Nucleus accumbens (tissue), 56 donors: ENCODE data around the gene PTPRE.

ENCODE experiments used
- DNase-seq, 56 donors: peaks; one replicate each; lab custom pipeline; 2025; lab: John Stamatoyannopoulos, UW

PTPRE gene

GRCh38 chr10:128053356-128053755 lies 146.5 kb downstream of the PTPRE start:
- no peak for DNase-seq

DNA sequence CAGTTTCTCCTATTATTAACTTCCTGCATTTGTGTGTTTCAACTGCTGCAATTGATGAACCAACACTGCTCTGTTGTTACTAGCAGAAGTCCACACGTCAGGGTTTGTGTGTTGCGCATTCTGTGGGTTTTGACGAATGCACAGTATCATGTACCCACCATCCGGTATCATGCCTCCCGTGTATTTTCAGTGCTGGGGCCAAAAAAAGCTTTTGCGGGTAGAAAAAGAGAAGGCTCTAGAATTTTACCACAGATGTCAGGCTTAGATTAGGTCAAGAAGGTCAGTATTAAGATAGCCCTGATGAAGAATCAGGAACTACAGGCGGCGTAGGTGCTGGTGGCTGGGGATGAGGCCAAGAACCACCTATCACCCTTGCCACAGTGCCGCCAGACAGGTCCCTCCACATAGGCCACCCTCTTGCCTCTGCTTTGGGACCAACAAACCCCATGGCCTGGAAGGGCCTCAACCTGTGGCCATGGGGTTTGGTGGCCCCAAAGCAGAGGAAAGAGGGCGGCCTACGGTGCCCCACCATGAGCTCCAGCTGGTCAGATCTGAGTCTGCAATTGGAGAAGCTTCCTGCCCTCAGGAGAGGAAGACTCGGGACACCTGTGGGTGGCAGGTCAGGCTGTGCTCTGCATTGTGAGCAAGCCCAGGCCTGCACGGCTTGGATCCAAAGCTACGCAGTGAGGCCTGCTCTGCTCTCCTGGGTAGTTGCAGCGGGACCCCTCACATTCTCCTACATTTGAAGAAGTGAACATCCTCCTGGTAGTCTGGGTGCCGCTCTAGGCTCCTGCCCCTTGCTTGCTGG lies 147.5 kb downstream of the PTPRE start:
- no peak for DNase-seq

GRCh38 chr10:128055061-128055868 lies 148.4 kb downstream of the PTPRE start:
- no peak for DNase-seq

- no peak for DNase-seq
Observed at GRCh38 chr10:128056303-128057050, 149.6 kb downstream of the PTPRE start.

DNA sequence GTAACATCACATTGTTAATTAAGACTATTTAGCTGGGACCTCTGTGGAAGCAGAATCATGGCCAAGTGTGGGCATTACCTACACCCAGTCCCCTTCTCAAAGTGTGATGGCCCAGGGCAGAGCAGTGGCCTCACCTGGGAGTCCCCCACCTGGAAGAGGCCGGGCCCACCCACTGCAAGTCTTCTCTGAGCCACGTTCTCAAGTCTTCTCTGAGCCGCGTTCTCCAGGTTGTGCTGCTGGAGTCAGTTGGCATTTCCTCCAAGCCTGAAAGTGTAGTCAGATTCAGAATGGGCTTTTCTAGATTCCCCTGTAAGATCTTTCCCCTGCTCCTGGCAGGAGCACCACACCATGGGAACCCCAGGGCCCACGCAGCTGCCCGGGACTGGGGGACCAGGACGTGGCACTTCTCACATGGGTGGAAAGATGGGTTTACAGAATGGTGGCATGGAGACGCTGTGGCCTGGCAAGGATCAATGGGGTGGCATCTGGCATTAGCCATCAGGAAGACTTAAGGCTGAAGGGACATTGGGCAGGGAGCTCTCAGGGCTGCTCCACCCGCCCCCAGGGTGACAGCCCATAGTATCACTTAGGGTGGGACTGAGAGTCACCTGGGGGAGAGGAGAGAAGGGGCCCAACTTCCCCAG lies 151.3 kb downstream of the PTPRE start:
- no peak for DNase-seq

DNA sequence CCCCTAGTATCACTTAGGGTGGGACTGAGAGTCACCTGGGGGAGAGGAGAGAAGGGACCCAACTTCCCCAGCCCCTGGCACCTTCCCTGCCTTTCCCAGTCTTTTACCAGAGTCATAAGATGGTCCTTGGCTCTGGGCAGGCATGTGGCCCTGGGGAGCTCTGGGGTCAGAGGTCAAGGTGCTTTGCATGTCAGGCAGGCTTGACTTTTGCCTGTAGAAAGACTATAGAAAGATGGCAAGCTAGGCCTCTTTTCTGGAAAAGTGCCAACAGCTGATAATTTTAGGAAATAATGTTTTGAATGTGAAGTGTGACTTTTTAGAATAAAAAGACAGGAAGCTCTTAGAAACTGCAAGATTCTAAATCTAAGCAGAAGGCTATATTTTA lies 151.8 kb downstream of the PTPRE start:
- DNase-seq = no peak

DNA sequence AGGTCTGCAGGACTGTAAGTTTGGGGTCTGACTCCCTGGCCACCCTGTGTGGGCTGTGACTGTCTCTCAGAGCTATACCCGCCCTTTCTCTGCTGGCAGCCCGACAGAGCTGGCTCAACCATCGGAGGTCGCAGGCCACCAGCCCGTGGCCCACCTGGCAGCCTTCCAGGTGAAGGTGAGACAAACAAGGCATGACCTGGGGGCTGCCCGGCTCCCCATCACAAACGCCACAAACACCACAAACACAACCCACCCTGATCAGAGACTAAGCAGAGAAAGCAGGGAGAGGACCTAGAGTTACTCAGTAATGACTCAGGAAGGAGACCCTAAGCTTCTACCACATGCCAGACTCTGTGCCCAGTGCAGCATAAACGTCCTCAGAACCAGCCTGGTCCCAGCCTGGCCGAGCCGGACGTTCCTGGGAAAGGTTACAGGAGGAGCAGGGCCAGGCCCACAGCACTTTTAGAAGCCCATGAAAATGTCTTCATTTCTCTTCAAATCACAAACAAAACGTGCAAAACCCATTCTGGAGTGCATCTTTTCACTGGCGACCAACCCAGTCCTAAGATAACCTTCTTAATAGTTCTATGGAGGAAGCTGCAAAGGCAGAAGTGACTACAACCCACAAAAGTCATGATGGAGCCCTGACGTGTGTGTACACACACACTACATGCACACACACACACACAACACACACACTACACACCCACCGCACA lies 152.5 kb downstream of the PTPRE start:
- DNase-seq = no peak

DNA sequence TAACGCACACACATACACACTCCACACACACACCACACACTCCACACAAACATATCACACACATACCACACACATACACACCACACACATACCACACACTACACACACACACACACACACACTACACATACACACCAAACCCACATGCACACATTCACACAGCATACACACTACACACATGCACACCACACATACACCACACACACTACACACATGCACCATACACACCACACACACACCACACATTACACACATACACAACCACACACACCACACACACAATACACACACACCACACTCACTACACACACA lies 153.0 kb downstream of the PTPRE start:
- DNase-seq = no peak

DNA sequence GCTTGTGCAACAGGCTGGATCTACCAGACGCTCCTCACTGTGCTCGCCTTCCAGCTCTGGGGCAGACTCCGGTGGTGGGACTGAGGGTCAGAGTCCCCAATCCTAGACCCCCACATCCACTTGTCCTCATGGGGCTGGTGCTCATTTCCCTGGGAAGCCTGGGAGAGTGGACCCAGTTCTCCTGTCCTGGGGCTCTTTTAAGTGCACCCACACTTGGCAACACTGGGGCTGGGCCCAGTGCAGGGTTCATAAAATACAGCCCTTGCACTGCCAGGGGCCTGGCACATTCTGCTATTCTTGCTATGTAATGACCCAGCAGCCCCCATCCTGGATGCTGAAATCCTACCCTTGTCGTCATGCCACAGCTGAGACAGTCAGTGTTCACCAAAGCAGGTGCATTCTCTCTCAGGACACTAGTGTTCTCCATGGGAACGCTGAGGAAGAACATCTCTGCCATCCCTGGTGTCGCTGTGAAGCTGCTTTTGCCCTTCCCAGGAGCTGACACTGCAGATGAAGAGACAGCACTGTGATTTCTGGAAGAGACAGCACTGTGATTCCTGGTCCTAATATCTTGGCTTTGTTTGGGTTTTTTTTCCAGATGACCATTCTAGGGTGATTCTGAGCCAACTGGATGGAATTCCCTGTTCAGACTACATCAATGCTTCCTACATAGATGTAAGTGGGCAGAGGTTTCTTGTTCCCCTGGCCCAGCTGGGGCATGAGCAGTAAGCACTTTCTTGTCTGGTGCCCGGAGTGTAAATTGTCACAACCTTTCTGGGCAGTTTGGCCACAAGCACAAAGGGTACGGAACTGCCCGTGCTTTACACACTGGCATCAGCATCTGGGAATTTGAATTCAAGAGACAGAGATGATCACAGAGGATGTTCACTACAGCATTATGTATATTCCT lies 153.7 kb downstream of the PTPRE start:
- DNase-seq = peak in 15 of 56 donors; percentile 10 to 52 (median 27)

- no peak for DNase-seq
Observed at GRCh38 chr10:128061306-128062300, 154.7 kb downstream of the PTPRE start.

GRCh38 chr10:128062331-128062880 lies 155.5 kb downstream of the PTPRE start:
- DNase-seq = no peak

GRCh38 chr10:128062881-128063563 lies 156.1 kb downstream of the PTPRE start:
- DNase-seq = peak in 3 of 56 donors; percentile 7 to 28 (median 14)

GRCh38 chr10:128063736-128064107 lies 156.8 kb downstream of the PTPRE start:
- peak in 1 of 56 donors; percentile 20 for DNase-seq

DNA sequence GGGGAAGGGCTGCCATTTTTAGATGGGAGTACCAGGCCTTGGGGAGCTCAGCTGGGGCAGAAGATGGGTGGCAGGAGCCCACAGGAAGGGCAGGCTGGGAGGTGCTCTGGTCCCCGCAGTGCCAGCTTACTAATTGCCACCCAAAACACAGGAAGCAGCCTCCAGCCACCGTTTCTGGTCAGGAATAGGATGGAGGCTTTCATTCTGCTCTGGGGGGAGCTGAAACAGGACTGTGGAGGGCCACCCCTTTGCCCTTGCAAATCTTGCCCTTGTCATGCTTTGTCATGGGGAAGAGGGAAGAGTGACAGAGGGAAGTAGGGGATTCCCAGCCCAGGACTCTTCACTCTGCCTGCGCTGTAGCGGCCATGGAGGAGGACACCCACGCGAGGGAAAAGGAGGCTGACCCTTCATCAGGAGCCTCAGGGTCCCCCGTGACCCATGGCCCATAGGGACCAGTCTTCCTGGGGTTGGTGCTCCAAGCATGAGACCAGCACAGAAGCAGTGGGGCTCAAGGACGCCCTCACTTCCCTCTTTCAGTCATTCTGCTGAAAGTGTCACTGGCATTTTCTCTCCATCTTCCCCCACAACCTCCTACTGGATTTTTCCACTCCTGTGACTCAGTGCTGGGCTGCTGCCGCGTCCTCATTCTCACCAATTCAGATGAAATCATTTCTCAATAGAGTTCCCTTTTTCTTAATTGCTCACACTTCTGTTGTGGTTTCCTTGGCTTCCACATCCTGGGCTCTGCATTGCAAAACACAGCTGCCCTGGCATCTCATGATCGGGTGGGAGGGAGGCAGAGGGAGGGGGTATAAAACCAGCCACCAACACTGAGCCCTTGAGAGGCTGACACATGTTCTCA lies 157.4 kb downstream of the PTPRE start:
- peak in 40 of 56 donors; percentile 19 to 75 (median 42) for DNase-seq

DNA sequence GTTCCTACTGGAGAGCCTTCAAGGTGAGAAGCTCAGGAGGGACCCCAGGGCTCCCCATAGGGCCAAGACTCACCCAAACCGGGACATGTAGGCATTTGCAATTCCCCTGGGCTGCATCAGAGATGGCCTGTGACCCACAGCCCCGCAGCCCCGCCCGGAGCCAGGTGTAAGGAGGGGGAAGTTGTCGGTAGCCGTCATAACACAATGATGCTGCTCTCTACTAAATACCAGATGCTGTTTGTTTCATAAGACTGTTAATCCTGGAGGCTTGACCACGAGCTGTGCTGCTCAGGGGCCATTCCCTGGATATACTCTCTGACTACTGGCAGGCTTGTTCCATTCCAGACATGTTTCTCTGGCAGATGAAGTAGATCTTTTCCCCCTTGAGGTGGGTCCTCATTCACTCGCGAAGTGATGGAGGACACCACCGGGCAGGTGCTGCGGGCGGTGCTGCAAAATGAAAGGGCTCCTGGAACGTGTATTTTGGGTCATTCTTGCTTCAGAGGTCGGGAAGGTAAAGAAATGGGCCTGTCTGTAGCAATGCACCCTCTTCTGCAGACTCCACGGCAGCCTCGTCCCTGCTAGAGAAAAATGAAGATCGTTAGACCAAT lies 158.2 kb downstream of the PTPRE start:
- no peak for DNase-seq
